Thoracic aorta (tissue), 2 donors: Measurements from ENCODE around the gene SOX5. TPM values are rescaled to one million over a fixed set of nuclear protein-coding genes. Genes with fewer than 3 reads are reported as not detected.
"Not testable (repeated sequence)": the region's sequence is repeated elsewhere in the genome, so short reads cannot be mapped to it uniquely, and the experiment has no call there.

Source experiments
- ATAC-seq: fragments of 150-250 bp; one replicate; pipeline ENCODE4 v1.8.0; 2017; ENCODE audit warnings: low read depth; ENCODE audit not compliant: insufficient number of reproducible peaks, low FRiP score
- DNase-seq: peaks from one replicate; pipeline ENCODE4 v3.0.0-alpha.2; 2020; ENCODE audit warnings: low spot score
- H3K27ac ChIP-seq, 2 donors: fragments of 200-600 bp; sonication (generic); 1 replicate in 1 of 2; 2 replicates in 1 of 2; pipeline ENCODE4 v1.5.1; 2016; ENCODE audit warnings: mild to moderate bottlenecking in 2 of 2, moderate library complexity in 2 of 2
- H3K27me3 ChIP-seq: fragments of 200-600 bp; sonication (generic); replicated peaks from 2 replicates; pipeline ENCODE4 v1.6.0; 2016; ENCODE audit warnings: mild to moderate bottlenecking; ENCODE audit not compliant: insufficient read depth
- H3K36me3 ChIP-seq: fragments of 200-600 bp; sonication (generic); one replicate; pipeline ENCODE4 v1.5.1; 2016
- H3K4me1 ChIP-seq, 2 donors: fragments of 200-600 bp; sonication (generic); 1 replicate in 1 of 2; 2 replicates in 1 of 2; pipeline versions ENCODE4 v1.5.1 to v1.6.0; 2016; ENCODE audit warnings: low read depth in 2 of 2, mild to moderate bottlenecking in 1 of 2; ENCODE audit not compliant: control insufficient read depth in 1 of 2
- H3K4me3 ChIP-seq: fragments of 200-600 bp; sonication (generic); 2 replicates; pipeline ENCODE4 v1.5.1; 2016; ENCODE audit warnings: mild to moderate bottlenecking
- H3K9me3 ChIP-seq: fragments of 200-600 bp; sonication (generic); 2 replicates; pipeline ENCODE4 v1.5.1; 2016
- CTCF ChIP-seq: fragments of 200-600 bp; sonication (generic); IDR thresholded peaks from one replicate; pipeline ENCODE4 v1.5.1; 2019; ENCODE audit warnings: antibody characterized with exemption
- total RNA-seq, 2 donors: library from RNA; depleted of rRNA; stranded (reverse); fragments of >200 nt; gene quantifications; one replicate each; pipeline versions ENCODE4 v1.1.0 to v1.2.3, GENCODE V29; 2016

The SOX5 gene
- total RNA-seq, 2 donors from 2014 or later = 36.8 to 37.0 TPM

- no peaks in the 10 kb centered on the region for H3K27me3 ChIP-seq
- no peak overlapping the region for H3K27ac ChIP-seq
- TF ChIP-seq CTCF = no peak
- no peak for ATAC-seq
- H3K4me3 ChIP-seq = no peak overlapping the region
- H3K9me3 ChIP-seq = no peaks in the 10 kb centered on the region
- H3K36me3 ChIP-seq = no peaks in the 10 kb centered on the region
- H3K4me1 ChIP-seq = no peaks in the 10 kb centered on the region
- no peak for DNase-seq
Observed at GRCh38 chr12:23510484-23510883, 439.0 kb downstream of the SOX5 start.

GRCh38 chr12:23509832-23510231 is 439.6 kb downstream of the SOX5 start:
- ATAC-seq, H3K27me3 ChIP-seq, H3K27ac ChIP-seq, H3K36me3 ChIP-seq, DNase-seq, H3K4me3 ChIP-seq, H3K9me3 ChIP-seq, H3K4me1 ChIP-seq: not testable (repeated sequence)

GRCh38 chr12:23507785-23508184 is 441.7 kb downstream of the SOX5 start:
- not testable (repeated sequence) for H3K27ac ChIP-seq, ATAC-seq, H3K9me3 ChIP-seq, H3K4me1 ChIP-seq, H3K4me3 ChIP-seq, DNase-seq, H3K27me3 ChIP-seq, H3K36me3 ChIP-seq

- not testable (repeated sequence) for H3K4me3 ChIP-seq, H3K27ac ChIP-seq, H3K9me3 ChIP-seq, H3K36me3 ChIP-seq, H3K27me3 ChIP-seq, H3K4me1 ChIP-seq, DNase-seq, ATAC-seq
Observed at GRCh38 chr12:23505736-23506135, 443.7 kb downstream of the SOX5 start.

GRCh38 chr12:23504641-23505399 is 444.6 kb downstream of the SOX5 start:
- Histone ChIP-seq H3K4me3 (no peak overlapping the region), H3K27ac (no peak overlapping the region), H3K36me3 (no peaks in the 10 kb centered on the region), H3K4me1 (no peaks in the 10 kb centered on the region), H3K9me3 (no peaks in the 10 kb centered on the region), H3K27me3 (no peaks in the 10 kb centered on the region)
- ATAC-seq (no peak), DNase-seq (no peak)
- no peak for TF ChIP-seq CTCF

- no peaks in the 10 kb centered on the region for H3K9me3 ChIP-seq
- H3K27me3 ChIP-seq = no peaks in the 10 kb centered on the region
- no peak overlapping the region for H3K27ac ChIP-seq
- H3K4me1 ChIP-seq = no peaks in the 10 kb centered on the region
- no peak for TF ChIP-seq CTCF
- H3K36me3 ChIP-seq = no peaks in the 10 kb centered on the region
- no peak overlapping the region for H3K4me3 ChIP-seq
- DNase-seq (no peak), ATAC-seq (no peak)
Observed at GRCh38 chr12:23504043-23504442, 445.4 kb downstream of the SOX5 start.

- H3K9me3 ChIP-seq = peaks cover 5% of the 10 kb centered on the region
- no peaks in the 10 kb centered on the region for H3K27me3 ChIP-seq
- DNase-seq = no peak
- TF ChIP-seq CTCF = no peak
- no peak for ATAC-seq
- no peaks in the 10 kb centered on the region for H3K36me3 ChIP-seq
- no peaks in the 10 kb centered on the region for H3K4me1 ChIP-seq
- no peak overlapping the region for H3K4me3 ChIP-seq
- no peak overlapping the region for H3K27ac ChIP-seq
Observed at GRCh38 chr12:23503544-23503943, 445.9 kb downstream of the SOX5 start.
